IMR-90 (cell line): ENCODE results near the gene PPP1R8. TPM values are rescaled to one million over a fixed set of nuclear protein-coding genes. Genes with fewer than 3 reads are reported as not detected.
A peak's percentile ranks its signal among the peaks of the same experiment; 100 is the strongest.

Experiments used
- ATAC-seq: fragments of 200-7000 bp; cut with Tn5 transposase; 2 replicates; pipeline ENCODE4 v1.9.1; 2020; ENCODE audit warnings: low read depth, mild to moderate bottlenecking, moderate library complexity
- BruUV-seq: library from RNA; stranded (reverse); fragments of 400-500 nt; replicated peaks from 2 replicates; lab custom pipeline; 2021; lab: Mats Ljungman, UMichigan
- CTCF ChIA-PET: fragments of 300-600 bp; formaldehyde crosslinking; extraction: SDS; loops from one replicate; lab custom pipeline; 2021; ENCODE audit warnings: antibody characterized with exemption; lab: Yijun Ruan, JAX
- POLR2A ChIA-PET: fragments of 300-600 bp; sonication (Branson Sonifier 250); formaldehyde crosslinking; loops from one replicate; lab custom pipeline; 2022; ENCODE audit warnings: antibody characterized with exemption; ENCODE audit not compliant: unreplicated experiment; lab: Charles Lee
- DNase-seq: peaks from one replicate; pipeline ENCODE4 v3.0.0; 2013
- H2AFZ ChIP-seq: replicated peaks from 2 replicates; pipeline ENCODE3; 2013; ENCODE audit warnings: low read length, mild to moderate bottlenecking; ENCODE audit not compliant: poor library complexity
- H2AK5ac ChIP-seq: 2 replicates; pipeline ENCODE4 v1.6.1; 2013; ENCODE audit warnings: low read depth, low read length, inconsistent platforms
- H2AK9ac ChIP-seq: replicated peaks from 2 replicates; pipeline ENCODE3; 2013; ENCODE audit warnings: mild to moderate bottlenecking, low read depth, low read length, moderate library complexity; ENCODE audit not compliant: poor library complexity
- H2BK120ac ChIP-seq: 2 replicates; pipeline ENCODE4 v1.6.1; 2013; ENCODE audit warnings: low read depth, low read length, inconsistent platforms
- H2BK15ac ChIP-seq: 3 replicates; pipeline ENCODE4 v1.6.1; 2013; ENCODE audit warnings: low read depth, low read length, inconsistent platforms
- H2BK20ac ChIP-seq: 2 replicates; pipeline ENCODE4 v1.6.1; 2013; ENCODE audit warnings: low read depth, mild to moderate bottlenecking, inconsistent platforms, low read length, moderate library complexity
- H2BK5ac ChIP-seq: 2 replicates; pipeline ENCODE4 v1.6.1; 2013; ENCODE audit warnings: mild to moderate bottlenecking, low read depth, low read length, inconsistent platforms; ENCODE audit not compliant: poor library complexity, severe bottlenecking
- H3K14ac ChIP-seq: replicated peaks from 2 replicates; pipeline ENCODE4 v1.6.1; 2013; ENCODE audit warnings: low read depth, low read length, inconsistent platforms
- H3K18ac ChIP-seq: 2 replicates; pipeline ENCODE4 v1.6.1; 2013; ENCODE audit warnings: low read depth, low read length, control low read depth
- H3K23ac ChIP-seq: 2 replicates; pipeline ENCODE4 v1.6.1; 2013; ENCODE audit warnings: low read depth, low read length, inconsistent platforms
- H3K27ac ChIP-seq: 2 replicates; pipeline ENCODE4 v1.5.1; 2013; ENCODE audit warnings: mild to moderate bottlenecking, control low read depth, low read length; ENCODE audit not compliant: insufficient read depth
- H3K27me3 ChIP-seq: 2 replicates; pipeline ENCODE4 v1.6.1; 2013; ENCODE audit warnings: low read length; ENCODE audit not compliant: control insufficient read depth, insufficient read depth
- H3K36me3 ChIP-seq: 2 replicates; pipeline ENCODE4 v1.6.1; 2013; ENCODE audit warnings: low read length, mixed read lengths; ENCODE audit not compliant: control insufficient read depth, insufficient read depth
- H3K4ac ChIP-seq: 2 replicates; pipeline ENCODE4 v1.6.1; 2013; ENCODE audit warnings: low read depth, low read length, inconsistent platforms
- H3K4me1 ChIP-seq: 2 replicates; pipeline ENCODE4 v1.6.1; 2013; ENCODE audit warnings: low read length, mixed read lengths; ENCODE audit not compliant: control insufficient read depth, insufficient read depth
- H3K4me2 ChIP-seq: 2 replicates; pipeline ENCODE4 v1.6.1; 2013; ENCODE audit warnings: low read depth, mild to moderate bottlenecking, control low read depth, low read length, moderate library complexity
- H3K4me3 ChIP-seq: 2 replicates; pipeline ENCODE4 v1.5.1; 2013; ENCODE audit warnings: low read depth, mild to moderate bottlenecking, control low read depth, low read length, moderate library complexity; ENCODE audit not compliant: insufficient read depth
- H3K56ac ChIP-seq: 2 replicates; pipeline ENCODE4 v1.6.1; 2013; ENCODE audit warnings: low read length, inconsistent platforms; ENCODE audit not compliant: insufficient read depth; ENCODE audit errors: extremely low read depth
- H3K79me1 ChIP-seq, 2 experiments: 2 replicates each; pipeline ENCODE4 v1.6.1; 2013; ENCODE audit warnings: low read length in 2 of 2, inconsistent platforms in 1 of 2, low read depth in 1 of 2
- H3K9ac ChIP-seq: 2 replicates; pipeline ENCODE4 v1.6.1; 2013; ENCODE audit warnings: low read depth, low read length, control low read depth
- H3K9me1 ChIP-seq: 2 replicates; pipeline ENCODE4 v1.6.1; 2013; ENCODE audit warnings: low read length, inconsistent platforms; ENCODE audit not compliant: insufficient read depth
- H3K9me3 ChIP-seq: 2 replicates; pipeline ENCODE4 v1.6.1; 2013; ENCODE audit warnings: low read length; ENCODE audit not compliant: control insufficient read depth, insufficient read depth
- H4K20me1 ChIP-seq: 2 replicates; pipeline ENCODE4 v1.6.1; 2013; ENCODE audit warnings: low read length, inconsistent platforms; ENCODE audit not compliant: insufficient read depth
- H4K5ac ChIP-seq: 2 replicates; pipeline ENCODE4 v1.6.1; 2013; ENCODE audit warnings: mild to moderate bottlenecking, low read depth, low read length, control low read depth
- H4K8ac ChIP-seq, 2 experiments: 2 replicates each; pipeline ENCODE4 v1.6.1; 2013; ENCODE audit warnings: low read depth in 2 of 2, low read length in 2 of 2, control low read depth in 1 of 2, inconsistent platforms in 1 of 2
- H4K91ac ChIP-seq: 2 replicates; pipeline ENCODE4 v1.6.1; 2013; ENCODE audit warnings: low read depth, low read length, inconsistent platforms; ENCODE audit not compliant: insufficient read depth
- CHD1 ChIP-seq: IDR thresholded peaks from 2 replicates; pipeline ENCODE4 v1.6.1; 2012; ENCODE audit warnings: low read depth, low read length, improper control_type of control experiment
- FOS ChIP-seq: fragments of 150-350 bp; IDR thresholded peaks from 2 replicates; pipeline ENCODE4 v1.6.1; 2016; ENCODE audit warnings: low read depth, low read length
- MAFK ChIP-seq: IDR thresholded peaks from 2 replicates; pipeline ENCODE4 v1.6.1; 2012; ENCODE audit warnings: low read depth, low read length, improper control_type of control experiment
- WGBS, 2 experiments: methylation state at CpG; one replicate each; pipeline versions ENCODE4 v1.1.5 to v1.1.7; 2013; ENCODE audit warnings: missing lambda C conversion rate in 2 of 2; ENCODE audit not compliant: insufficient read length in 1 of 2; ENCODE audit errors: extremely low coverage in 2 of 2; 5-methylcytosine and 5-hydroxymethylcytosine counted together
- dilution Hi-C: fragments of 300-500 bp; cut with HindIII; formaldehyde crosslinking; loops from one replicate; pipeline ENCODE4 v1.14.3; 2018; ENCODE audit warnings: low sequenced_read_pairs; ENCODE audit not compliant: unreplicated experiment
- in situ Hi-C: fragments of 300-500 bp; cut with MboI; formaldehyde crosslinking; loops from 3 replicates; pipeline ENCODE4 v1.14.3; 2019; ENCODE audit warnings: low sequenced_read_pairs, inconsistent platforms, mixed read lengths
- intact Hi-C: fragments of 100-400 bp; cut with micrococcal nuclease; formaldehyde crosslinking; loops from 2 replicates; pipeline ENCODE4 v1.10.0; 2022
- polyA plus RNA-seq, 3 experiments: library from polyadenylated mRNA; depleted of rRNA; stranded (reverse); fragments of >200 nt; gene quantifications; 2 replicates each; pipeline ENCODE4 v1.2.3, GENCODE V29; 2012; ENCODE audit warnings: low replicate concordance in 1 of 3
- total RNA-seq: library from RNA; depleted of rRNA; stranded (reverse); fragments of >200 nt; gene quantifications from 2 replicates; pipeline ENCODE4 v1.2.3, GENCODE V29; 2012

Gene PPP1R8
- total and polyA plus RNA-seq, 2 of the 4 experiments (the other 2 are of a cell fraction), result 53.8 to 80.1 TPM

DNA sequence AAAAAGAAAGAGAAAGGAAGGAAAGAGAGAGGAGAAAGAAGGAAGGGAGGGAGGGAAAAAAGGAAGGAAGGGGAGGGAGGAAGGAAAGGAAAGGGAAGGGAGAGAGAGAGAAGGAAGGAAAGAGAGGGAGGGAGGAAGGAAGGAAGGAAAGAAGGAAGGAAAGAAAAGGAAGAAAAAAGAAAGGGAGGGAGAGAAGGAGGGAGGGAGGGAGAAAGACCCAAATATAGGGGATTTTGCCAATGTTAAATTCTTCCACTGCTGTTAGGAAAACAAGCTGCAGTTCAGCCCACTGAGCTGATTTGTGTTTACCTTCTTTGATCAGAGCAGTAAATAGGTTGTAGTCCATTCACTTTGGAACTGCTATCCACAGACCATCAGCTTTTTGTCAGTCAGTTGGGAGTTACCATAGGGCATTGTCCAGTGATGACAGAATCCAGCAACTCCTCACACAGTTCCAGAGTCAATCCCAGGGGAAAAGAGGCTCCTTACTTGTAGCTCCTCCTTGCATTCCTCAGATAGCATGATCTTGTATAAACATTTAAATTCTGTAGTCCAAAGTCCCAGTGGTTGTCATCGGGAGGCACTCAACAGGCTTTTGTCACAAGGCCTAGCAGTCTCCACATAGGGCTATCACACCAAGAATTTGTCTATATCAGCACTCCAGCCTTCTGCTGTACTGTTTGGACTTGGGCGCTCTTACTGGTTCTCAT, 13.5 kb upstream of the PPP1R8 start:
- no TSS peak for BruUV-seq
- Histone ChIP-seq H3K36me3 (peaks cover 30% of the 10 kb centered on the region), H4K20me1 (no peaks in the 10 kb centered on the region), H3K56ac (no peak overlapping the region), H3K4me3 (no peak overlapping the region), H2BK15ac (no peak overlapping the region), H2BK5ac (peak overlapping the region; percentile 18), H2AFZ (no peak overlapping the region), H3K14ac (peak overlapping the region; percentile 47; the same call in 1 of the 2 replicates), H3K79me1 (peaks cover 3 to 7% of the 10 kb centered on the region in 2 experiments; a peak in 1 of 4 replicates), H3K23ac (peak overlapping the region; percentile 3; the same call in 1 of the 2 replicates), H3K4me1 (peaks cover 7% of the 10 kb centered on the region), H3K4me2 (peak overlapping the region; percentile 2; the same call in 1 of the 2 replicates), H2AK5ac (0 out of 2 replicates have a peak overlapping the region, but pooled peaks have one; percentile 36), H3K27ac (peak overlapping the region; percentile 21; the same call in 1 of the 2 replicates), H3K9ac (no peak overlapping the region; the same call in 1 of the 2 replicates), H3K4ac (peak overlapping the region; percentile 37; the same call in 1 of the 2 replicates), H3K27me3 (no peaks in the 10 kb centered on the region), H4K91ac (peak overlapping the region; percentile 38; the same call in 1 of the 2 replicates), H2BK20ac (no peak overlapping the region), H3K9me1 (peaks cover 7% of the 10 kb centered on the region; the same call in 1 of the 2 replicates), H4K5ac (no peak overlapping the region), H2BK120ac (peak overlapping the region; percentile 18; the same call in 1 of the 2 replicates), H3K18ac (no peak overlapping the region), H2AK9ac (peak overlapping the region; percentile 8), H3K9me3 (no peaks in the 10 kb centered on the region), H4K8ac (peak overlapping the region in 1 of 2 experiments; percentile 57; a peak in 1 of 4 replicates)
- POLR2A ChIA-PET, result interaction anchor here (0.5 to 0.7 kb wide), 2 partner anchors 33 to 155 kb away, joined by 3 to 6 read pairs; no protein-coding TSS in a partner anchor
- CTCF ChIA-PET, result interaction anchor here (1.0 kb wide), 1 partner anchor 12 kb away, joined by 3 read pairs; no protein-coding TSS in a partner anchor
- DNase-seq (peak; percentile 66), ATAC-seq (peak; percentile 97)
- TF ChIP-seq MAFK, result no peak
- no peak for TF ChIP-seq FOS
- no peak for TF ChIP-seq CHD1
- intact Hi-C loops, result no loop called here
- no CpG with 5 or more reads among the region's 2 CpGs for WGBS, 2 experiments
- in situ Hi-C loops, result no loop called here
- dilution Hi-C loops, result no loop called here
